ENCODE measurements around the gene COCH. TPM values are rescaled to one million over a fixed set of nuclear protein-coding genes. Genes with fewer than 3 reads are reported as not detected.
"Not testable (repeated sequence)": the region's sequence is repeated elsewhere in the genome, so short reads cannot be mapped to it uniquely, and the experiment has no call there.

COCH gene
- total RNA-seq, 1 donor from 2014 or later, result 1.8 TPM

- H3K9me3 Mint-ChIP-seq, result no peaks in the 10 kb centered on the region
- TF ChIP-seq, protein P1, sequence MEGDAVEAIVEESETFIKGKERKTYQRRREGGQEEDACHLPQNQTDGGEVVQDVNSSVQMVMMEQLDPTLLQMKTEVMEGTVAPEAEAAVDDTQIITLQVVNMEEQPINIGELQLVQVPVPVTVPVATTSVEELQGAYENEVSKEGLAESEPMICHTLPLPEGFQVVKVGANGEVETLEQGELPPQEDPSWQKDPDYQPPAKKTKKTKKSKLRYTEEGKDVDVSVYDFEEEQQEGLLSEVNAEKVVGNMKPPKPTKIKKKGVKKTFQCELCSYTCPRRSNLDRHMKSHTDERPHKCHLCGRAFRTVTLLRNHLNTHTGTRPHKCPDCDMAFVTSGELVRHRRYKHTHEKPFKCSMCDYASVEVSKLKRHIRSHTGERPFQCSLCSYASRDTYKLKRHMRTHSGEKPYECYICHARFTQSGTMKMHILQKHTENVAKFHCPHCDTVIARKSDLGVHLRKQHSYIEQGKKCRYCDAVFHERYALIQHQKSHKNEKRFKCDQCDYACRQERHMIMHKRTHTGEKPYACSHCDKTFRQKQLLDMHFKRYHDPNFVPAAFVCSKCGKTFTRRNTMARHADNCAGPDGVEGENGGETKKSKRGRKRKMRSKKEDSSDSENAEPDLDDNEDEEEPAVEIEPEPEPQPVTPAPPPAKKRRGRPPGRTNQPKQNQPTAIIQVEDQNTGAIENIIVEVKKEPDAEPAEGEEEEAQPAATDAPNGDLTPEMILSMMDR (IDR thresholded peaks at IDR 0.05; ENCODE audit: unreplicated experiment), result no peak
Measured at GRCh38 chr14:30888480-30889243, 14.3 kb downstream of the COCH start.

GRCh38 chr14:30889244-30889594 is 14.9 kb downstream of the COCH start:
- TF ChIP-seq, protein P1 (IDR thresholded peaks at IDR 0.05; ENCODE audit: unreplicated experiment), result no peak
- H3K4me3 Mint-ChIP-seq, result no peak overlapping the region
- H3K4me1 Mint-ChIP-seq, result no peaks in the 10 kb centered on the region
- peaks cover 7% of the 10 kb centered on the region for H3K36me3 Mint-ChIP-seq
- H3K9me3 Mint-ChIP-seq, result no peaks in the 10 kb centered on the region
- H3K27me3 Mint-ChIP-seq (ENCODE audit: low read depth), result no peaks in the 10 kb centered on the region
- no peak for DNase-seq (ENCODE audit: low spot score in 2 of 2, unreplicated experiment in 2 of 2)
- H3K27ac Mint-ChIP-seq, result no peak overlapping the region

More at GRCh38 chr14:30888480-30889243, 14.3 kb downstream of the COCH start:
- Mint-ChIP-seq H3K36me3 (peaks cover 7% of the 10 kb centered on the region), H3K27me3 (ENCODE audit: low read depth) (no peaks in the 10 kb centered on the region), H3K27ac (no peak overlapping the region), H3K4me1 (no peaks in the 10 kb centered on the region), H3K4me3 (no peak overlapping the region)
- DNase-seq (ENCODE audit: low spot score in 2 of 2, unreplicated experiment in 2 of 2), result no peak

GRCh38 chr14:30893819-30894218 is 19.5 kb downstream of the COCH start:
- Mint-ChIP-seq H3K4me1 (no peaks in the 10 kb centered on the region), H3K4me3 (no peak overlapping the region), H3K9me3 (no peaks in the 10 kb centered on the region), H3K36me3 (peaks cover 31% of the 10 kb centered on the region), H3K27me3 (ENCODE audit: low read depth) (no peaks in the 10 kb centered on the region), H3K27ac (no peak overlapping the region)
- DNase-seq (ENCODE audit: low spot score in 2 of 2, unreplicated experiment in 2 of 2), result no peak
- TF ChIP-seq, protein P1 (IDR thresholded peaks at IDR 0.05; ENCODE audit: unreplicated experiment), result no peak

GRCh38 chr14:30894923-30895515 is 20.7 kb downstream of the COCH start:
- Mint-ChIP-seq H3K9me3 (no peaks in the 10 kb centered on the region), H3K36me3 (peaks cover 38% of the 10 kb centered on the region), H3K27ac (no peak overlapping the region), H3K4me1 (no peaks in the 10 kb centered on the region), H3K4me3 (no peak overlapping the region), H3K27me3 (ENCODE audit: low read depth) (no peaks in the 10 kb centered on the region)
- TF ChIP-seq, protein P1 (IDR thresholded peaks at IDR 0.05; ENCODE audit: unreplicated experiment), result no peak
- no peak for DNase-seq (ENCODE audit: low spot score in 2 of 2, unreplicated experiment in 2 of 2)

GRCh38 chr14:30896435-30896834 is 22.1 kb downstream of the COCH start:
- Mint-ChIP-seq H3K9me3 (no peaks in the 10 kb centered on the region), H3K36me3 (peaks cover 40% of the 10 kb centered on the region), H3K27ac (no peak overlapping the region), H3K4me1 (no peaks in the 10 kb centered on the region), H3K4me3 (no peak overlapping the region), H3K27me3 (ENCODE audit: low read depth) (no peaks in the 10 kb centered on the region)
- TF ChIP-seq, protein P1 (IDR thresholded peaks at IDR 0.05; ENCODE audit: unreplicated experiment), result no peak
- DNase-seq (ENCODE audit: low spot score in 2 of 2, unreplicated experiment in 2 of 2), result no peak

DNA sequence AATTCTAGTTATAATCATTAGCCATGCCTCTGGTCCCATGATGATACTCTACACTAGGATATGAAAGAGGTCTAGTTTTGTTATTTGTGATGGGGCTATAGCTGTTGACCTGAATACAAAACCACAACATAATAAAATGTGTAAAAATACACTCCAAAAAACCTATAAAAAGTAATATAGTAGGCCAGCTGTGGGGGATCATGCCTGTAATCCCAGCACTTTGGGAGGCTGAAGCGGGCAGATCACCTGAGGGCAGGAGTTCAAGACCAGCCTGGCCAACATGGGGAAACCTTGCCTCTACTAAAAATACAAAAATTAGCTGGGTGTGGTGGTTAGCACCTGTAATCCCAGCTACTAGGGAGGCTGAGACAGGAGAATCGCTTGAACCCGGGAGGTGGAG is 22.8 kb downstream of the COCH start:
- not testable (repeated sequence) for DNase-seq (ENCODE audit: low spot score in 2 of 2, unreplicated experiment in 2 of 2)

More for the DNA sequence above, 22.8 kb downstream of the COCH start:
- not testable (repeated sequence) for H3K27me3 Mint-ChIP-seq (ENCODE audit: low read depth); H3K27ac Mint-ChIP-seq; H3K4me3 Mint-ChIP-seq; H3K9me3 Mint-ChIP-seq; H3K4me1 Mint-ChIP-seq
- H3K36me3 Mint-ChIP-seq, result peaks cover 44% of the 10 kb centered on the region
